ENCODE results near the gene NRG2. TPM values are rescaled to one million over a fixed set of nuclear protein-coding genes. Genes with fewer than 3 reads are reported as not detected.

The NRG2 gene
- total RNA-seq, 2 experiments from 2014 or later, result 0.08 to 0.17 TPM

GRCh38 chr5:139843991-139844390 is 199.1 kb downstream of the NRG2 start:
- no peak for TF ChIP-seq CTCF (IDR thresholded peaks at IDR 0.05)

GRCh38 chr5:139842321-139842720 is 200.8 kb downstream of the NRG2 start:
- peaks cover 5% of the 10 kb centered on the region for H3K4me1 Mint-ChIP-seq (ENCODE audit: low read depth)
- H3K4me3 ChIP-seq (ENCODE audit: low read length), result no peak overlapping the region
- H3K27me3 Mint-ChIP-seq, result peaks cover 34% of the 10 kb centered on the region
- DNase-seq (no peak), ATAC-seq (ENCODE audit: poor library complexity) (no peak)
- no peak overlapping the region for H3K4me3 Mint-ChIP-seq
- intact Hi-C loops (cut with DNase I, micrococcal nuclease), result loop anchor here (10.0 kb wide), 3 partner anchors 208 to 548 kb away; partner anchors contain the start of genes CYSTM1 (in 1 of the 2) and MATR3 (in 1 of the 2)
- no peak overlapping the region for H3K27ac Mint-ChIP-seq
- POLR2A ChIA-PET, result no interaction called here
- H3K27ac ChIP-seq (ENCODE audit: low read depth in 1 of 2, low read length in 2 of 2), result no peak overlapping the region
- H3K4me1 ChIP-seq (ENCODE audit: insufficient read depth, low read length), result peaks cover 9% of the 10 kb centered on the region
- H3K36me3 Mint-ChIP-seq (ENCODE audit: low read depth), result no peaks in the 10 kb centered on the region
- H3K27me3 ChIP-seq (ENCODE audit: control insufficient read depth in 1 of 2, insufficient read depth in 2 of 2, low read length in 2 of 2), result peaks cover 12 to 21% of the 10 kb centered on the region in 2 experiments
- CTCF ChIA-PET, result no interaction called here
- no peaks in the 10 kb centered on the region for H3K9me3 ChIP-seq (ENCODE audit: control insufficient read depth in 1 of 2, insufficient read depth in 1 of 2, low read length in 2 of 2)
- H3K9me3 Mint-ChIP-seq, result no peaks in the 10 kb centered on the region
- H3K36me3 ChIP-seq (ENCODE audit: insufficient read depth, low read length), result no peaks in the 10 kb centered on the region
- no peak for TF ChIP-seq CTCF (IDR thresholded peaks at IDR 0.05)

More at GRCh38 chr5:139843991-139844390, 199.1 kb downstream of the NRG2 start:
- Histone ChIP-seq H3K36me3 (ENCODE audit: insufficient read depth, low read length) (no peaks in the 10 kb centered on the region), H3K27me3 (ENCODE audit: control insufficient read depth in 1 of 2, insufficient read depth in 2 of 2, low read length in 2 of 2) (peaks cover 12 to 21% of the 10 kb centered on the region in 2 experiments), H3K4me3 (ENCODE audit: low read length) (no peak overlapping the region), H3K9me3 (ENCODE audit: control insufficient read depth in 1 of 2, insufficient read depth in 1 of 2, low read length in 2 of 2) (no peaks in the 10 kb centered on the region), H3K27ac (ENCODE audit: low read depth in 1 of 2, low read length in 2 of 2) (no peak overlapping the region), H3K4me1 (ENCODE audit: insufficient read depth, low read length) (peaks cover 15% of the 10 kb centered on the region)
- Mint-ChIP-seq H3K4me1 (ENCODE audit: low read depth) (peaks cover 13% of the 10 kb centered on the region), H3K27ac (no peak overlapping the region), H3K9me3 (no peaks in the 10 kb centered on the region), H3K36me3 (ENCODE audit: low read depth) (no peaks in the 10 kb centered on the region), H3K27me3 (peaks cover 38% of the 10 kb centered on the region), H3K4me3 (no peak overlapping the region)
- ATAC-seq (ENCODE audit: poor library complexity), result no peak
- intact Hi-C loops (cut with DNase I, micrococcal nuclease), result loop anchor here (1.0 to 10.0 kb wide), 4 partner anchors 57 to 549 kb away; partner anchors contain the start of genes CYSTM1 (in 1 of the 2) and MATR3 (in 1 of the 2)
- CTCF ChIA-PET, result interaction anchor here (0.8 to 4.0 kb wide), 2 partner anchors 56 to 125 kb away, joined by 3 to 16 read pairs; no protein-coding TSS in a partner anchor
- no peak for DNase-seq
- POLR2A ChIA-PET, result no interaction called here

DNA sequence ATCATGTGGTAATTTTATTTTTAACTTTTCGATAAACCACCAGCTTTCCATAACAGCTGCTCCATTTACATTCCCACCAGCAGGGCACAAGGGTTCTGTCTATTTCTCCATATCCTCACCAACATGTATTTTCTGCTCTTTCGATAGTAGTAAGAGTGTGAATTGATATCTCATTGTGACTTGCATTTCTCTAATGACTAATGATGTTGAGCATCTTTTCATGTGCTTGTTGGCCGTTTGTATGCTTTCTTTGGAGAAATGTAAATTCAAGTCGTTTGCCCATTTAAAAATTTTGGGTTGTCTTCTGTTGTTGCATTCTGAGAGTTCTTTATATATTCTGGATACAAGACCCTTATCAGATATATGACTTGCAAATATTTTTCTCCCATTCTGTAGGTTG is 201.6 kb downstream of the NRG2 start:
- no peak overlapping the region for H3K4me3 Mint-ChIP-seq
- peaks cover 35% of the 10 kb centered on the region for H3K27me3 Mint-ChIP-seq
- Histone ChIP-seq H3K27ac (ENCODE audit: low read depth in 1 of 2, low read length in 2 of 2) (no peak overlapping the region), H3K4me3 (ENCODE audit: low read length) (no peak overlapping the region), H3K9me3 (ENCODE audit: control insufficient read depth in 1 of 2, insufficient read depth in 1 of 2, low read length in 2 of 2) (no peaks in the 10 kb centered on the region), H3K27me3 (ENCODE audit: control insufficient read depth in 1 of 2, insufficient read depth in 2 of 2, low read length in 2 of 2) (peaks cover 8 to 17% of the 10 kb centered on the region in 2 experiments), H3K36me3 (ENCODE audit: insufficient read depth, low read length) (no peaks in the 10 kb centered on the region), H3K4me1 (ENCODE audit: insufficient read depth, low read length) (peaks cover 4% of the 10 kb centered on the region)
- no peak overlapping the region for H3K27ac Mint-ChIP-seq
- intact Hi-C loops (cut with DNase I, micrococcal nuclease), result loop anchor here (2.0 to 10.0 kb wide), 4 partner anchors 47 to 547 kb away; partner anchors contain the start of genes CYSTM1 (in 1 of the 2), MATR3 (in 1 of the 2) and PSD2 (in 1 of the 2)
- no peak for TF ChIP-seq CTCF (IDR thresholded peaks at IDR 0.05)
- ChIA-PET CTCF (no interaction called here), POLR2A (no interaction called here)
- H3K36me3 Mint-ChIP-seq (ENCODE audit: low read depth), result no peaks in the 10 kb centered on the region
- peaks cover 4% of the 10 kb centered on the region for H3K4me1 Mint-ChIP-seq (ENCODE audit: low read depth)
- ATAC-seq (ENCODE audit: poor library complexity) (no peak), DNase-seq (no peak)
- H3K9me3 Mint-ChIP-seq, result no peaks in the 10 kb centered on the region
